Measurements from ENCODE around the gene BBS9.
"Not testable (repeated sequence)": the region's sequence is repeated elsewhere in the genome, so short reads cannot be mapped to it uniquely, and the experiment has no call there.

BBS9 gene

GRCh38 chr7:33276729-33277128 is 147.4 kb downstream of the BBS9 start:
- no peak for DNase-seq (ENCODE audit: low read depth in 3 of 3)

GRCh38 chr7:33278095-33278494 is 148.7 kb downstream of the BBS9 start:
- no peak for DNase-seq (ENCODE audit: low read depth in 3 of 3)

- DNase-seq (ENCODE audit: low read depth in 3 of 3): no peak
Measured at GRCh38 chr7:33286501-33286900, 157.1 kb downstream of the BBS9 start.

GRCh38 chr7:33287738-33288137 is 158.4 kb downstream of the BBS9 start:
- DNase-seq (ENCODE audit: low read depth in 3 of 3): no peak

GRCh38 chr7:33298848-33299247 is 169.5 kb downstream of the BBS9 start:
- no peak for DNase-seq (ENCODE audit: low read depth in 3 of 3)

- no peak for DNase-seq (ENCODE audit: low read depth in 3 of 3)
Measured at GRCh38 chr7:33299425-33299824, 170.1 kb downstream of the BBS9 start.

- no peak for DNase-seq (ENCODE audit: low read depth in 3 of 3)
Measured at GRCh38 chr7:33300131-33300530, 170.8 kb downstream of the BBS9 start.

- DNase-seq (ENCODE audit: low read depth in 3 of 3): no peak
Measured at GRCh38 chr7:33300742-33301141, 171.4 kb downstream of the BBS9 start.

GRCh38 chr7:33303978-33304557 is 174.7 kb downstream of the BBS9 start:
- DNase-seq (ENCODE audit: low read depth in 3 of 3): not testable (repeated sequence)

GRCh38 chr7:33307205-33307604 is 177.8 kb downstream of the BBS9 start:
- no peak for DNase-seq (ENCODE audit: low read depth in 3 of 3)

- no peak for DNase-seq (ENCODE audit: low read depth in 3 of 3)
Measured at GRCh38 chr7:33310546-33310945, 181.2 kb downstream of the BBS9 start.

- DNase-seq (ENCODE audit: low read depth in 3 of 3): no peak
Measured at GRCh38 chr7:33325754-33326484, 196.6 kb downstream of the BBS9 start.

- DNase-seq (ENCODE audit: low read depth in 3 of 3): no peak
Measured at GRCh38 chr7:33326485-33326848, 197.1 kb downstream of the BBS9 start.

GRCh38 chr7:33327427-33327826 is 198.1 kb downstream of the BBS9 start:
- DNase-seq (ENCODE audit: low read depth in 3 of 3): no peak

GRCh38 chr7:33334349-33334748 is 205.0 kb downstream of the BBS9 start:
- DNase-seq (ENCODE audit: low read depth in 3 of 3): no peak

GRCh38 chr7:33336820-33337219 is 207.5 kb downstream of the BBS9 start:
- no peak for DNase-seq (ENCODE audit: low read depth in 3 of 3)

GRCh38 chr7:33339074-33339790 is 209.9 kb downstream of the BBS9 start:
- no peak for DNase-seq (ENCODE audit: low read depth in 3 of 3)

GRCh38 chr7:33346055-33346454 is 216.7 kb downstream of the BBS9 start:
- DNase-seq (ENCODE audit: low read depth in 3 of 3): no peak

- no peak for DNase-seq (ENCODE audit: low read depth in 3 of 3)
Measured at GRCh38 chr7:33350577-33350976, 221.2 kb downstream of the BBS9 start.

GRCh38 chr7:33351709-33352108 is 222.3 kb downstream of the BBS9 start:
- DNase-seq (ENCODE audit: low read depth in 3 of 3): no peak

GRCh38 chr7:33354201-33354600 is 224.8 kb downstream of the BBS9 start:
- DNase-seq (ENCODE audit: low read depth in 3 of 3): no peak

- no peak for DNase-seq (ENCODE audit: low read depth in 3 of 3)
Measured at GRCh38 chr7:33355386-33355785, 226.0 kb downstream of the BBS9 start.

GRCh38 chr7:33356336-33356735 is 227.0 kb downstream of the BBS9 start:
- no peak for DNase-seq (ENCODE audit: low read depth in 3 of 3)

Data from stimulated activated CD4-positive, alpha-beta T cell treated with anti-CD3 and anti-CD28 coated beads, TNF-alpha, amount 100 ng/mL, for 4 hours (primary cell).